Spleen (tissue), 13 donors: ENCODE measurements around the gene NMRK2. TPM values are rescaled to one million over a fixed set of nuclear protein-coding genes. Genes with fewer than 3 reads are reported as not detected.
"Not testable (repeated sequence)": the region's sequence is repeated elsewhere in the genome, so short reads cannot be mapped to it uniquely, and the experiment has no call there.

ENCODE experiments used
- DNase-seq: peaks from one replicate; pipeline ENCODE4 v3.0.0-alpha.2; 2020
- H3K27ac ChIP-seq, 8 donors: fragments of 200-600 bp; sonication (generic) in 7 of 8; 1 replicate in 4 of 8; 2 replicates in 4 of 8; pipeline versions ENCODE4 v1.5.0 to v1.8.0; 2016 to 2021; ENCODE audit warnings: inconsistent platforms in 4 of 8, mild to moderate bottlenecking in 4 of 8, moderate library complexity in 1 of 8
- H3K27me3 ChIP-seq, 7 donors: fragments of 200-600 bp; sonication (generic) in 6 of 7; replicated peaks in 1 of 7; 1 replicate in 4 of 7; 2 replicates in 3 of 7; pipeline versions ENCODE4 v1.5.0 to v1.8.0; 2016 to 2021; ENCODE audit warnings: inconsistent platforms in 3 of 7, mild to moderate bottlenecking in 1 of 7
- H3K36me3 ChIP-seq, 6 donors: fragments of 200-600 bp; sonication (generic) in 5 of 6; 1 replicate in 4 of 6; 2 replicates in 2 of 6; pipeline versions ENCODE4 v1.5.0 to v1.8.0; 2016 to 2021; ENCODE audit warnings: inconsistent platforms in 2 of 6
- H3K4me1 ChIP-seq, 6 donors: fragments of 200-600 bp; sonication (generic) in 5 of 6; 1 replicate in 3 of 6; 2 replicates in 3 of 6; pipeline versions ENCODE4 v1.5.0 to v1.8.0; 2016 to 2021; ENCODE audit warnings: inconsistent platforms in 3 of 6
- H3K4me3 ChIP-seq, 8 donors: fragments of 200-600 bp; sonication (generic) in 7 of 8; 1 replicate in 4 of 8; 2 replicates in 4 of 8; pipeline versions ENCODE4 v1.5.0 to v1.8.0; 2016 to 2021; ENCODE audit warnings: inconsistent platforms in 4 of 8, mild to moderate bottlenecking in 4 of 8, moderate library complexity in 2 of 8
- H3K9me3 ChIP-seq, 8 donors: fragments of 200-600 bp; sonication (generic) in 7 of 8; 1 replicate in 4 of 8; 2 replicates in 4 of 8; pipeline versions ENCODE4 v1.5.0 to v1.8.0; 2016 to 2021; ENCODE audit warnings: inconsistent platforms in 4 of 8
- CTCF ChIP-seq, 11 experiments: fragments of 200-600 bp in 7 of 11; fragments of 450-650 bp in 4 of 11; sonication (generic) in 4 of 11; IDR thresholded peaks in 8 of 11; conservative IDR thresholded peaks in 3 of 11; 1 replicate in 7 of 11; 2 replicates in 4 of 11; pipeline versions ENCODE4 v1.4.0 to v1.8.0; 2016 to 2021; ENCODE audit warnings: antibody characterized with exemption in 11 of 11, inconsistent platforms in 4 of 11, mild to moderate bottlenecking in 1 of 11
- POLR2A ChIP-seq, 3 donors: fragments of 450-650 bp; IDR thresholded peaks; one replicate each; pipeline ENCODE4 v1.5.1; 2017; ENCODE audit warnings: antibody characterized with exemption in 3 of 3, mild to moderate bottlenecking in 1 of 3
- POLR2AphosphoS5 ChIP-seq, 3 donors: sonication (generic); formaldehyde crosslinking; IDR thresholded peaks; one replicate each; pipeline ENCODE4 v1.5.1; 2017; ENCODE audit warnings: antibody characterized with exemption in 3 of 3
- WGBS, 5 donors: extraction: QIAGEN DNeasy Blood & Tissue Kit in 3 of 5; methylation state at CpG; one replicate each; pipeline versions ENCODE4 v1.1.5 to v1.1.7; 2013 to 2018; 5-methylcytosine and 5-hydroxymethylcytosine counted together
- intact Hi-C: fragments of 100-400 bp; cut with DNase I; formaldehyde crosslinking; loops from one replicate; pipeline ENCODE4 v1.15.0; 2023; ENCODE audit warnings: low total_unique reads
- long read RNA-seq, 2 donors: transcript quantifications; one replicate each; lab custom pipeline, GENCODE V29; 2026
- polyA plus RNA-seq, 3 donors: library from polyadenylated mRNA; stranded (reverse); fragments of 200-250 nt; gene quantifications; one replicate each; pipeline ENCODE4 v1.2.1, GENCODE V29; 2013
- total RNA-seq, 7 donors: library from RNA; depleted of rRNA in 3 of 7; stranded (reverse); fragments of >200 nt in 3 of 7; fragmentation: NEBNext Ultra II Directional in 4 of 7; extraction: Animal tissue kit (Norgen Biotek cat#: 25700) in 4 of 7; gene quantifications; one replicate each; pipeline versions ENCODE4 v1.1.0 to v1.2.1, GENCODE V29; 2016 to 2021
- donor health status: healthy with polysubstance abuse.
- donor health status: DM: no; HTN: no; CAD: no; lungs with moderate emphysema.
- donor health status: DM: no; HTN: no; CAD: no.
- donor health status: Bipolar disorder and iron deficiency.
- donor health status: healthy.
- donor health status: DM: no; HTN: no; CAD: no.
- donor health status: DM: yes; HTN: yes; CAD: no.

NMRK2 gene
- total RNA-seq = not detected
- 1 to 10 TPM in 1 of 3 donors, under 1 TPM in 2; 0.29 to 1.5 (median 0.52) TPM for polyA plus RNA-seq
- long read RNA-seq, donor 1 = 0 reads
- long read RNA-seq, donor 2 = 0 reads

- H3K27ac ChIP-seq = no peak within 1 kb of the TSS
- no peak for DNase-seq
- H3K36me3 ChIP-seq = no peaks in the 10 kb centered on the region
- 3 to 6% (median 5%) methylated on average over 24 to 51 of the region's 51 CpGs for WGBS, 5 donors
- no peak within 1 kb of the TSS for H3K4me3 ChIP-seq
- no peak for TF ChIP-seq POLR2AphosphoS5 (IDR thresholded peaks at IDR 0.05)
- H3K27me3 ChIP-seq = peaks cover 0 to 72% (median 17%) of the 10 kb centered on the region in 7 donors
- peaks cover 0 to 12% (median 5%) of the 10 kb centered on the region in 6 donors for H3K4me1 ChIP-seq
- H3K9me3 ChIP-seq = no peaks in the 10 kb centered on the region
- intact Hi-C loops = no loop called here
Observed at GRCh38 chr19:3932931-3933810, at the start of gene NMRK2. Gene NMRK2 (plus strand): TSS chr19:3933069. CDS start chr19:3933672, 603 bp downstream.

- Histone ChIP-seq H3K27me3 (peaks cover 0 to 9% (median 0%) of the 10 kb centered on the region in 7 donors), H3K36me3 (no peaks in the 10 kb centered on the region), H3K4me3 (no peak overlapping the region), H3K4me1 (no peaks in the 10 kb centered on the region), H3K27ac (no peak overlapping the region), H3K9me3 (no peaks in the 10 kb centered on the region)
- DNase-seq = no peak
- 73 to 86% (median 84%) methylated on average over 11 to 17 of the region's 17 CpGs for WGBS, 5 donors
- TF ChIP-seq CTCF (IDR thresholded peaks at IDR 0.05 in 8 of 11, conservative IDR thresholded peaks at IDR 0.05 in 3 of 11) (no peak), POLR2A (IDR thresholded peaks at IDR 0.05) (no peak), POLR2AphosphoS5 (IDR thresholded peaks at IDR 0.05) (no peak)
- intact Hi-C loops = no loop called here
Observed at GRCh38 chr19:3890591-3890990, 42.3 kb upstream of the NMRK2 start.

GRCh38 chr19:3893509-3894179 lies 39.2 kb upstream of the NMRK2 start:
- TF ChIP-seq POLR2A (IDR thresholded peaks at IDR 0.05) = no peak
- TF ChIP-seq CTCF (IDR thresholded peaks at IDR 0.05 in 8 of 11, conservative IDR thresholded peaks at IDR 0.05 in 3 of 11) = no peak
- intact Hi-C loops = no loop called here
- Histone ChIP-seq H3K4me1 (no peaks in the 10 kb centered on the region), H3K27me3 (peaks cover 0 to 6% (median 0%) of the 10 kb centered on the region in 7 donors), H3K36me3 (no peaks in the 10 kb centered on the region), H3K4me3 (no peak overlapping the region), H3K27ac (no peak overlapping the region), H3K9me3 (peaks cover 0 to 8% (median 6%) of the 10 kb centered on the region in 8 donors)
- WGBS, 5 donors = 61 to 77% (median 68%) methylated on average over 7 to 12 of the region's 12 CpGs
- no peak for DNase-seq

- 84 to 92% (median 86%) methylated on average over 5 of the region's 5 CpGs for WGBS, 5 donors
- H3K36me3 ChIP-seq, intact Hi-C loops, DNase-seq, H3K4me1 ChIP-seq, H3K4me3 ChIP-seq, H3K27ac ChIP-seq: not testable (repeated sequence)
- peaks cover 0 to 12% (median 9%) of the 10 kb centered on the region in 8 donors for H3K9me3 ChIP-seq
- peaks cover 0 to 10% (median 0%) of the 10 kb centered on the region in 7 donors for H3K27me3 ChIP-seq
Observed at GRCh38 chr19:3894959-3895358, 37.9 kb upstream of the NMRK2 start.

GRCh38 chr19:3895788-3896187 lies 37.1 kb upstream of the NMRK2 start:
- intact Hi-C loops = no loop called here
- peaks cover 0 to 12% (median 9%) of the 10 kb centered on the region in 8 donors for H3K9me3 ChIP-seq

More at GRCh38 chr19:3895788-3896187, 37.1 kb upstream of the NMRK2 start:
- H3K27ac ChIP-seq = no peak overlapping the region
- no peak for DNase-seq
- no peaks in the 10 kb centered on the region for H3K36me3 ChIP-seq
- H3K27me3 ChIP-seq = peaks cover 0 to 6% (median 0%) of the 10 kb centered on the region in 7 donors
- no peak overlapping the region for H3K4me3 ChIP-seq
- H3K4me1 ChIP-seq = no peaks in the 10 kb centered on the region
- TF ChIP-seq CTCF (IDR thresholded peaks at IDR 0.05 in 8 of 11, conservative IDR thresholded peaks at IDR 0.05 in 3 of 11) (no peak), POLR2AphosphoS5 (IDR thresholded peaks at IDR 0.05) (no peak), POLR2A (IDR thresholded peaks at IDR 0.05) (no peak)
- 76 to 94% (median 87%) methylated on average over 5 of the region's 5 CpGs for WGBS, 5 donors
